ENCODE data around the gene CITED4. TPM values are rescaled to one million over a fixed set of nuclear protein-coding genes. Genes with fewer than 3 reads are reported as not detected.

CITED4 gene
- polyA plus RNA-seq, 1 of the 3 experiments (the other 2 are of a cell fraction): 10.1 TPM

DNA sequence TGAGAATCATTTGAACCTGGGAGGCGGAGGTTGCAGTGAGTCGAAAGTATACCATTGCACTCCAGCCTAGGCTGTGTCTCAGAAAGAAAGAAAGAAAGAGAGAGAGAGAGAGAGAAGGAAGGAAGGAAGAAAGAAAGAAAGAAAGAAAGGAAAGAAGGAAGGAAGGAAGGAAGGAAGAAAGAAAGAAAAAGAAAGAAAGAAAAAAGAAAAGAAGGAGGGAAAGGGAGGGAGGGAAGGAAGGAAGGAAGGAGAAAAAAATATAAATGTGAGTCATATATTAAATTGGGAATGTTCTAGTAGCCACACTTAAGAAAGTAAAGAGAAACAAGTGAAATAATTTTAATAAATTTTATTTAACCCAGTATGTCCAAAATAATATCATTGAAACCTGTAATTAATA is 16.7 kb upstream of the CITED4 start:
- Histone ChIP-seq H3K4me1 (ENCODE audit: control insufficient read depth in 1 of 2, insufficient read depth in 2 of 2, low read depth in 1 of 2, low read length in 1 of 2) (peaks cover 7 to 28% of the 10 kb centered on the region in 2 experiments; a peak in 3 of 4 replicates), H3K27ac (ENCODE audit: low read depth in 2 of 2, low read length in 1 of 2) (peak overlapping the region in 1 of 2 experiments; percentile 90; a peak in 2 of 4 replicates), H3F3A (replicated peaks; ENCODE audit: insufficient read depth) (peaks cover 42% of the 10 kb centered on the region), H3K4me3 (ENCODE audit: low read depth in 2 of 2, low read length in 1 of 2) (no peak overlapping the region), H3K9me3 (no peaks in the 10 kb centered on the region), H3K27me3 (ENCODE audit: insufficient read depth) (no peaks in the 10 kb centered on the region), H2AFZ (ENCODE audit: low read depth) (no peak overlapping the region; the same call in 1 of the 2 replicates), H3K36me3 (replicated peaks in 1 of 2; ENCODE audit: control insufficient read depth in 1 of 2, insufficient read depth in 2 of 2, low read length in 1 of 2) (no peaks in the 10 kb centered on the region), H4K20me1 (ENCODE audit: insufficient read depth) (no peaks in the 10 kb centered on the region), H3K79me2 (ENCODE audit: insufficient read depth) (no peaks in the 10 kb centered on the region), H3K4me2 (no peak overlapping the region), H3K9me2 (no peaks in the 10 kb centered on the region), H3K9ac (no peak overlapping the region)
- no peak for TF ChIP-seq MXI1 (IDR thresholded peaks at IDR 0.05; ENCODE audit: low read depth, low read length)
- TF ChIP-seq TAF1 (IDR thresholded peaks at IDR 0.05; ENCODE audit: borderline replicate concordance, low read depth, low read length): no peak
- TF ChIP-seq CHD2 (IDR thresholded peaks at IDR 0.05; ENCODE audit: low read length, partially characterized antibody): no peak
- no peak for TF ChIP-seq FOXJ3 (CRISPR knock-in tag; IDR thresholded peaks at IDR 0.05)
- TF ChIP-seq MAX (IDR thresholded peaks at IDR 0.05; ENCODE audit: low read depth): no peak
- TF ChIP-seq, protein P1, sequence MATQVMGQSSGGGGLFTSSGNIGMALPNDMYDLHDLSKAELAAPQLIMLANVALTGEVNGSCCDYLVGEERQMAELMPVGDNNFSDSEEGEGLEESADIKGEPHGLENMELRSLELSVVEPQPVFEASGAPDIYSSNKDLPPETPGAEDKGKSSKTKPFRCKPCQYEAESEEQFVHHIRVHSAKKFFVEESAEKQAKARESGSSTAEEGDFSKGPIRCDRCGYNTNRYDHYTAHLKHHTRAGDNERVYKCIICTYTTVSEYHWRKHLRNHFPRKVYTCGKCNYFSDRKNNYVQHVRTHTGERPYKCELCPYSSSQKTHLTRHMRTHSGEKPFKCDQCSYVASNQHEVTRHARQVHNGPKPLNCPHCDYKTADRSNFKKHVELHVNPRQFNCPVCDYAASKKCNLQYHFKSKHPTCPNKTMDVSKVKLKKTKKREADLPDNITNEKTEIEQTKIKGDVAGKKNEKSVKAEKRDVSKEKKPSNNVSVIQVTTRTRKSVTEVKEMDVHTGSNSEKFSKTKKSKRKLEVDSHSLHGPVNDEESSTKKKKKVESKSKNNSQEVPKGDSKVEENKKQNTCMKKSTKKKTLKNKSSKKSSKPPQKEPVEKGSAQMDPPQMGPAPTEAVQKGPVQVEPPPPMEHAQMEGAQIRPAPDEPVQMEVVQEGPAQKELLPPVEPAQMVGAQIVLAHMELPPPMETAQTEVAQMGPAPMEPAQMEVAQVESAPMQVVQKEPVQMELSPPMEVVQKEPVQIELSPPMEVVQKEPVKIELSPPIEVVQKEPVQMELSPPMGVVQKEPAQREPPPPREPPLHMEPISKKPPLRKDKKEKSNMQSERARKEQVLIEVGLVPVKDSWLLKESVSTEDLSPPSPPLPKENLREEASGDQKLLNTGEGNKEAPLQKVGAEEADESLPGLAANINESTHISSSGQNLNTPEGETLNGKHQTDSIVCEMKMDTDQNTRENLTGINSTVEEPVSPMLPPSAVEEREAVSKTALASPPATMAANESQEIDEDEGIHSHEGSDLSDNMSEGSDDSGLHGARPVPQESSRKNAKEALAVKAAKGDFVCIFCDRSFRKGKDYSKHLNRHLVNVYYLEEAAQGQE (IDR thresholded peaks at IDR 0.05; ENCODE audit: low read depth, low read length): no peak
- TF ChIP-seq, protein P2, sequence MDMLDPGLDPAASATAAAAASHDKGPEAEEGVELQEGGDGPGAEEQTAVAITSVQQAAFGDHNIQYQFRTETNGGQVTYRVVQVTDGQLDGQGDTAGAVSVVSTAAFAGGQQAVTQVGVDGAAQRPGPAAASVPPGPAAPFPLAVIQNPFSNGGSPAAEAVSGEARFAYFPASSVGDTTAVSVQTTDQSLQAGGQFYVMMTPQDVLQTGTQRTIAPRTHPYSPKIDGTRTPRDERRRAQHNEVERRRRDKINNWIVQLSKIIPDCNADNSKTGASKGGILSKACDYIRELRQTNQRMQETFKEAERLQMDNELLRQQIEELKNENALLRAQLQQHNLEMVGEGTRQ (IDR thresholded peaks at IDR 0.05; ENCODE audit: borderline replicate concordance, low read depth, low read length): no peak
- no peak for TF ChIP-seq EP300 (IDR thresholded peaks at IDR 0.05; ENCODE audit: borderline replicate concordance in 1 of 2, low read depth in 1 of 2, low read length in 1 of 2)
- no peak for TF ChIP-seq RAD21 (IDR thresholded peaks at IDR 0.05; ENCODE audit: low read length)
- no peak for TF ChIP-seq MEF2A (IDR thresholded peaks at IDR 0.05; ENCODE audit: borderline replicate concordance, low read depth)
- no peak for TF ChIP-seq ZBTB33 (IDR thresholded peaks at IDR 0.05; ENCODE audit: borderline replicate concordance, low read depth)
- no peak for TF ChIP-seq CTCF (IDR thresholded peaks at IDR 0.05)
- DNase-seq: no peak
- ChIA-PET POLR2A (no interaction called here), CTCF (interaction anchor here (1.0 kb wide), 1 partner anchor 74 kb away, joined by 4 read pairs; no protein-coding TSS in a partner anchor)
- 95% methylated on average over 2 of the region's 2 CpGs for WGBS (ENCODE audit: low lambda C conversion rate)
